Dendritic cell treated with granulocyte-macrophage colony-stimulating factor and Interleukin-4, amounts not matched to agents 40 ng/mL and 50 ng/mL, for 4 days (primary cell): ENCODE measurements around the gene TAS2R38.
"Not testable (repeated sequence)": the region's sequence is repeated elsewhere in the genome, so short reads cannot be mapped to it uniquely, and the experiment has no call there.

ENCODE experiments used
- H3K27ac Mint-ChIP-seq: one replicate; pipeline ENCODE4 v1.8.0; 2022; ENCODE audit warnings: mild to moderate bottlenecking, mixed read lengths
- H3K27me3 Mint-ChIP-seq: one replicate; pipeline ENCODE4 v1.8.0; 2022; ENCODE audit warnings: mild to moderate bottlenecking, mixed read lengths
- H3K36me3 Mint-ChIP-seq: one replicate; pipeline ENCODE4 v1.8.0; 2022; ENCODE audit warnings: low read depth, mixed read lengths
- H3K4me1 Mint-ChIP-seq: one replicate; pipeline ENCODE4 v1.8.0; 2022; ENCODE audit warnings: low read depth, mixed read lengths
- H3K4me3 Mint-ChIP-seq: one replicate; pipeline ENCODE4 v1.8.0; 2022; ENCODE audit warnings: mild to moderate bottlenecking, moderate library complexity, mixed read lengths
- H3K9me3 Mint-ChIP-seq: one replicate; pipeline ENCODE4 v1.8.0; 2022; ENCODE audit warnings: mixed read lengths
- intact Hi-C: fragments of 100-400 bp; cut with micrococcal nuclease; formaldehyde crosslinking; loops from one replicate; pipeline ENCODE4 v1.15.0; 2022

TAS2R38 gene

DNA sequence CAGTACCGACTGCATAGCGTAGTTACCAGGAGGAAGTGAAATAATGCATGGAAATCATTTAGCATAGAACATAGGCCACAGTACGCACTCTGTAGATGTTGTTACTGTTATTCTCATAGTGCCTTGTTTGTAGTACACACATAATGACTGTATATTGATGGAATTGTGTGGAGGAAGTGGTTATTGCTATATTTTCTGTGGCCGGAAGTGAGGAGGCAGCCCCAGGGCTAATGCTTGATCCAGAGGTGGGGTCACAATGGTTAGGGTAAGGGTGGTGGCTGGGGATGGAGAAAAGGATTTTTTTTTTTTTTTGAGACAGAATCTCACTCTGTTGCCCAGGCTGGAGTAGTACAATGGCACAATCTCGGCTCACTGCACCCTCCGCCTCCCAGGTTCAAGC is 17.6 kb upstream of the TAS2R38 start:
- H3K4me1 Mint-ChIP-seq = peaks cover 47% of the 10 kb centered on the region
- H3K4me3 Mint-ChIP-seq = no peak overlapping the region
- H3K27ac Mint-ChIP-seq = no peak overlapping the region
- H3K9me3 Mint-ChIP-seq = no peaks in the 10 kb centered on the region
- intact Hi-C loops = no loop called here
- H3K27me3 Mint-ChIP-seq = no peaks in the 10 kb centered on the region
- no peaks in the 10 kb centered on the region for H3K36me3 Mint-ChIP-seq

DNA sequence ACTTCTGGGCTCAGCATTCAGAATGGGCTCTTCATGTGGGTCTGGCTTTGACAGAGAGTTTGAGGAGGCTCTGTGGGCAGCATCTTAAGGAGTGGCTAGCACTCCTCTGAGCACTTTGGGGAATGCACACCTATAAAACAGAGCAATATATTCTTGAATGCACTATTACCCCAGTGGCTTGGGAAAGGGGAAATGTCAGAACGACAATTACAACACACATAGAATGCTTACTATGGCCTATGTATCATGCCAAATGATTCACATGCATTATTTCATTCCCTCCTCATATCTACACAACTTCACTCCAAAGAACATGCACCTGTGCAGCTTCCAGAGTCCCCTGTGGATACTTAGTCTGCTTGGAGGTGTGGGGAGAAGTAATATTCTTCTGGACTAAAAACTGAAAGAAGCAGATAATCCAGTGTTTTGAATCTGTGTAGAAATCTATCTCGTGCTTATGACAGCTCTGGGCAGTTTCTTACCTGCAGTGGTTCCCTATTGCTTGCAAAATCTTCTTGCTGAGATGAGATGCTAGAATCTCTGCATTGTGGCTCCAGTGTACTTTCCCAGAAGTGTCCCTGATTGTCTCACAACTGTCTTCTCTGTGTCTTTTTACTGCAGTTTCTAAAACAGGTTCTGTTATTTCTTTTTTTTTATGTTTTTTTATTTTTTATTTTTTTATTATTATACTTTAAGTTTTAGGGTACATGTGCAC is 16.6 kb upstream of the TAS2R38 start:
- Mint-ChIP-seq H3K27ac (no peak overlapping the region), H3K36me3 (no peaks in the 10 kb centered on the region), H3K4me1 (peaks cover 47% of the 10 kb centered on the region), H3K4me3 (no peak overlapping the region), H3K9me3 (no peaks in the 10 kb centered on the region), H3K27me3 (no peaks in the 10 kb centered on the region)
- intact Hi-C loops = no loop called here

DNA sequence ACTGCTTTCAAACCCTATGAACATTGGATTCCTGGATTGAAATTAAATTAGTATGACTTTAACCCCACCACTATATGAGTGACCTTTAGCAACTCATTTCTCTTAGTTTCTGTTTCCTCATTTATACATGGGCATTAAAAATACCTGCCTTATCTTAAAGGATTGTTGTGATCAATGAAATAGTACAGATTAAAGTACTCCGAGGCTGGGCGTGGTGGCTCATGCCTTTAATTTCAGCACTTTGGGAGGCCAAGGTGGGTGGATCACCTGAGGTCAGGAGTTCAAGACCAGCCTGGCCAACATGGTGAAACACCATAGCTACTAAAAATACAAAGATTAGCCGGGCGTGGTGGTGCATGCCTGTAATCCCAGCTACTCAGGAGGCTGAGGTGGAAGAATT is 14.2 kb upstream of the TAS2R38 start:
- H3K27ac Mint-ChIP-seq, H3K4me3 Mint-ChIP-seq, H3K36me3 Mint-ChIP-seq, H3K27me3 Mint-ChIP-seq, H3K9me3 Mint-ChIP-seq, intact Hi-C loops: not testable (repeated sequence)
- H3K4me1 Mint-ChIP-seq = peaks cover 46% of the 10 kb centered on the region

DNA sequence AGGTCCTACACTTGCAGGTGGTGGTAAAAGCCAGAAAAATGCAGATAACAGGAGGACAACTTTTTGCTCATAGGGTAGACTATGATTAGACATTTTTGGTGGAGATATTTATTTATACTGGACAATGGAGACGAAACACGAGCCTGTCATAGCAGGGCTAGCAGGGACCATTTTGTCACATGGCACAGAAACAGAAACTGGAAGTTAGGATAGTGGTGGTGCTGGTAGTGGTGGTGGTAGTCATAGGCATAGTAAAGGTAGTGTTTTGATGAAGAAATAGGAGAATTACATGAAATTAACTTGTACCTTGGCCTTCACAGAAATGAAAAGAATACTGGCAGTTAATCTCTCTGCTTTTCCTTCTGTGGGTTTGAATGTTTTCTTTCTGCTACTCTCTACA is 13.3 kb upstream of the TAS2R38 start:
- H3K4me1 Mint-ChIP-seq = peaks cover 37% of the 10 kb centered on the region

DNA sequence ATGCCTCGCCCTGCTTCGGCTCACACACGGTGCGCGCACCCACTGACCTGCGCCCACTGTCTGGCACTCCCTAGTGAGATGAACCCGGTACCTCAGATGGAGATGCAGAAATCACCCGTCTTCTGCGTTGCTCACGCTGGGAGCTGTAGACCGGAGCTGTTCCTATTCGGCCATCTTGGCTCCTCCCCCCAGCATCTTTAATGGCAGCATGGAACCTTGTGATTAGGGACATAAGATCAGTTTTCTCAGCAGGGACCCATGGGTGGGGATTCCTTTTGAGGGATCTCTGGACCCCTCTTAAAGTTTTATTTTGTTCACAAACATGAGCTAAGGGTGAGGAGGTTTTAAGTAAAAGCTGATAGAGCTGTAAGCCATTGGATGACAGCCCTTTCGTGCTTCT is 12.4 kb upstream of the TAS2R38 start:
- H3K27ac Mint-ChIP-seq, intact Hi-C loops, H3K27me3 Mint-ChIP-seq: not testable (repeated sequence)

More for the DNA sequence above, 13.3 kb upstream of the TAS2R38 start:
- no peaks in the 10 kb centered on the region for H3K27me3 Mint-ChIP-seq
- H3K36me3 Mint-ChIP-seq = no peaks in the 10 kb centered on the region
- no peak overlapping the region for H3K4me3 Mint-ChIP-seq
- H3K9me3 Mint-ChIP-seq = no peaks in the 10 kb centered on the region
- no peak overlapping the region for H3K27ac Mint-ChIP-seq
- intact Hi-C loops = no loop called here

DNA sequence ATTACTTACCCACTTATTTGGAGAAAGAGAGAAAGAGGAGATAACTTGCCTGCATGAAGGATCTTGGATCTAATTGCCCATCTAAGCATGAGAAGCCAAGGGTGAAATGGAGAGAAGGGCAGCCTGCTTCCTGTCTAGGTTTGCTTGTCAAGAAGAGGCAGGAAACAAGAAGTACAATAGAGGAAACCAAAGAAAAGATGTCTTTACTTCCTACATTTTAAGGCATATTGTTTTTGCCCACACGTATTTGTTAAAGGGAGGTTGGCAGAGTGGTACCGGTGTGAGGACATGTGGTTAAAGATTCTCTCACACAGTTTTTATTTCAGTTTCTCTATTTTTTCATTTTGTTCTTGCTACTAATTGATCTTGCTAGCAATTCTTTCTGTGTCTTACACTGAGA is 6.0 kb upstream of the TAS2R38 start:
- Mint-ChIP-seq H3K4me1 (peaks cover 16% of the 10 kb centered on the region), H3K27me3 (no peaks in the 10 kb centered on the region), H3K4me3 (no peak overlapping the region), H3K27ac (no peak overlapping the region), H3K9me3 (no peaks in the 10 kb centered on the region), H3K36me3 (no peaks in the 10 kb centered on the region)
- intact Hi-C loops = loop anchor here (10.0 kb wide), 3 partner anchors 125 to 325 kb away; no protein-coding TSS in a partner anchor

More for the DNA sequence above, 12.4 kb upstream of the TAS2R38 start:
- peaks cover 29% of the 10 kb centered on the region for H3K4me1 Mint-ChIP-seq
- H3K4me3 Mint-ChIP-seq, H3K36me3 Mint-ChIP-seq, H3K9me3 Mint-ChIP-seq: not testable (repeated sequence)

DNA sequence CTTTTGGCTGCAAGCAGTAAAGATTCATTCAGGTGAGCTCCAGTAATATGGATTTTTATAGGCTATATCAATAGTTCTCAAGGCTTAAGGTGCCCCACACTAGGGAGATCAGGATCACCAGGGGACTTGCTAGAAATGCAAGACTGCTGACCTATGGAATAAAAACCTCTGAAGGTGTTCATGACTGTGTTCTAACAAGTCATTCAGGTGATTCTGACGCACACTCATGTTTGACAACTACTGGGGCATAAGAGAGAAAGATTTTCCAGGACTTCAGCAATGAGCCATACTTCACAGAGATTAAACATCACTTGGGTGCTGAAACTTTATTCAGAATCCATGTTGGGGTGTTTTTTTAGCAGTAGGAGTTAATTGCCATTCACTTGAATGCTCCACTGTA is 4.8 kb upstream of the TAS2R38 start:
- H3K36me3 Mint-ChIP-seq = no peaks in the 10 kb centered on the region
- H3K4me3 Mint-ChIP-seq = no peak overlapping the region
- no peaks in the 10 kb centered on the region for H3K9me3 Mint-ChIP-seq
- peaks cover 16% of the 10 kb centered on the region for H3K4me1 Mint-ChIP-seq
- no peaks in the 10 kb centered on the region for H3K27me3 Mint-ChIP-seq
- intact Hi-C loops = loop anchor here (10.0 kb wide), 3 partner anchors 126 to 326 kb away; no protein-coding TSS in a partner anchor
- H3K27ac Mint-ChIP-seq = no peak overlapping the region

DNA sequence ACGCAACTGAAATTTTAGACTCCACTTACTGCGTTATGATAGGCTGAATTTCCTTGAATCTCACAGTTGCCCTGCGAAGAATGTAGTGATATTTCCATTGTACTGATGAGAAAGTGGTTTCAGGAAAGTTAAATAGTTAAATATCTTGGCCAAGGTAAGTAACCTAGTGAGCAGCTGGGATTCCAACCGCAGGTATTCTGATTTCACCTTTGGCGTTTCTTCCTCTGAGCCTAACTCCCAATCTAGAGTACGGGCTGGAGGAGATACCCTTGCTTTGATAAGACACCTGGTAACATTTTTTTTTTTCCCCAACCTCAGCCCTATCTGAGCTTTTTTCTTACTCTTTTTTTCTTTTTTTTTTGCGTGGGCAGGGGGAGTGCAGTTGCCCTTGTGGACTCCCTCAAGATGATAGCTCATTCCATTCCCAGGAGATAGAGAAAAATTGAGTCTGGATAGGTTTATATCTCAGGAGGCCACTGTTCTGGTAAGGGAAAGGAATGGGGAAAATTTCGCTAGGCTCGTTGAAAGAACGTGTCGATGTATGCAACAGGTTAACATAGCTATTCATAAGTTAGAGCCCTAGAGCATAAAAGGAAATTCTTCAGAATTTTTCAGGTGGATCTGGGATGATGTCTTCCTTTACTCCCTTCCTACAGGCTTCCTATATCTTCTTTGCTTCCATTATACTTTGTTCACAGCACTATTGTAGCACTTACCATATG is 3.1 kb upstream of the TAS2R38 start:
- H3K36me3 Mint-ChIP-seq = no peaks in the 10 kb centered on the region
- intact Hi-C loops = loop anchor here (1.0 to 10.0 kb wide), 4 partner anchors 128 to 328 kb away; no protein-coding TSS in a partner anchor
- H3K27ac Mint-ChIP-seq = peak overlapping the region; percentile 80
- H3K4me1 Mint-ChIP-seq = peaks cover 16% of the 10 kb centered on the region
- H3K27me3 Mint-ChIP-seq = no peaks in the 10 kb centered on the region
- H3K9me3 Mint-ChIP-seq = no peaks in the 10 kb centered on the region
- H3K4me3 Mint-ChIP-seq = no peak overlapping the region

DNA sequence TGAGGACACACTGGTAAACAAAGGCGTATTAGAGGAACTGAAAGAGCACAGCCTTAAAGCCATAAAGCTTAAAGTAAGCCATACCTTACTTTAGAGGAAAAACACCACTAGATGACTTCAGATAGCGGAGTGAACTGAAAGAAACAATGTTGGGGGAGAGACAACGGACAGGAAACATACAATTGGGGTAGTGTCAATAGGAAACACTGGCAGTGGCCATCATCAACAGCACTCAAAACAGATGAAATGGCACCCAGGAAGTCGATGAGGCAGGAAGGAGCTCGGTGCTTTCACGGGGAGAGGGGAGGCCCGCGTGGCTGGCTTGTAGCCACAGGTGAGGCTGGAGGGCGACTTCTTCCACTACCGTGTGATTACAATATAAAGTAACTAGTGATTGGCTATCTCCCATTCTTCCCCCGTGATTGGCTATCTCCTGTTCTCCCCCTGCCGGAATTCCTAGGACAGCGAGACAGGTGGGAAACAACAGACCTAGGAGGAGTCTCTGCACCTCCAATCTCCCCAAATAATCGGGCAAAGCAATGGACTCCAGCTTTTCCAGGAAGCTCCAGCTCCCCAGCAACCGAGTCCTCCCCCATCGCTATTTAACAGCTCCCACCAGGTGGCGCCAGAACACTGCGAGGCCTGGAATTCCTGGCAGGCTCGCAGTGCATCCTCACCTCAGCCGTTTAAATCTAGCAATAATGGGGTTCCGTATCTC is 2.4 kb upstream of the TAS2R38 start:
- H3K4me1 Mint-ChIP-seq = peaks cover 16% of the 10 kb centered on the region
- H3K27me3 Mint-ChIP-seq = no peaks in the 10 kb centered on the region
- peak overlapping the region; percentile 80 for H3K27ac Mint-ChIP-seq
- no peaks in the 10 kb centered on the region for H3K9me3 Mint-ChIP-seq
- intact Hi-C loops = loop anchor here (1.0 to 10.0 kb wide), 4 partner anchors 129 to 329 kb away; no protein-coding TSS in a partner anchor
- H3K4me3 Mint-ChIP-seq = peak overlapping the region; percentile 76
- H3K36me3 Mint-ChIP-seq = no peaks in the 10 kb centered on the region

DNA sequence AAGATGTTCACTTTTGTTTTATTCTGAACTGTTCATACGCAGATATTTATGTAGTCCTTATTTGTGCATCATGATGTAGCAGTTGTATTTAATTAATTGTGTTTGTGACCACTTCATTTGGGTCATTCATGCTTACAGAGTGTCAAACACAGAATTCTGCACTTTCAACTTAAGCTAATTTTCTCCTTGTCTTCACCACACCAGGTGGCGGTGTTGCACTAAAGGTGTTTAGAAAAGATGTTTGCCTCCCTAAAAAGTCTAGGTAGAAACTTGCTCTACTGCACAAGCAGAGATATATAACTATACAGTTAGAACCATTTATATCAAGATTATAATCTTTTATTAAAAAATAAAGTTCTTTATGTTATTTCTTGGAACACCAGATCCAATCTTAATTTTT is 1.3 kb upstream of the TAS2R38 start:
- no peak overlapping the region for H3K27ac Mint-ChIP-seq
- H3K9me3 Mint-ChIP-seq = no peaks in the 10 kb centered on the region
- intact Hi-C loops = loop anchor here (10.0 kb wide), 3 partner anchors 130 to 330 kb away; no protein-coding TSS in a partner anchor
- no peaks in the 10 kb centered on the region for H3K27me3 Mint-ChIP-seq
- peaks cover 16% of the 10 kb centered on the region for H3K4me1 Mint-ChIP-seq
- no peaks in the 10 kb centered on the region for H3K36me3 Mint-ChIP-seq
- H3K4me3 Mint-ChIP-seq = no peak overlapping the region

DNA sequence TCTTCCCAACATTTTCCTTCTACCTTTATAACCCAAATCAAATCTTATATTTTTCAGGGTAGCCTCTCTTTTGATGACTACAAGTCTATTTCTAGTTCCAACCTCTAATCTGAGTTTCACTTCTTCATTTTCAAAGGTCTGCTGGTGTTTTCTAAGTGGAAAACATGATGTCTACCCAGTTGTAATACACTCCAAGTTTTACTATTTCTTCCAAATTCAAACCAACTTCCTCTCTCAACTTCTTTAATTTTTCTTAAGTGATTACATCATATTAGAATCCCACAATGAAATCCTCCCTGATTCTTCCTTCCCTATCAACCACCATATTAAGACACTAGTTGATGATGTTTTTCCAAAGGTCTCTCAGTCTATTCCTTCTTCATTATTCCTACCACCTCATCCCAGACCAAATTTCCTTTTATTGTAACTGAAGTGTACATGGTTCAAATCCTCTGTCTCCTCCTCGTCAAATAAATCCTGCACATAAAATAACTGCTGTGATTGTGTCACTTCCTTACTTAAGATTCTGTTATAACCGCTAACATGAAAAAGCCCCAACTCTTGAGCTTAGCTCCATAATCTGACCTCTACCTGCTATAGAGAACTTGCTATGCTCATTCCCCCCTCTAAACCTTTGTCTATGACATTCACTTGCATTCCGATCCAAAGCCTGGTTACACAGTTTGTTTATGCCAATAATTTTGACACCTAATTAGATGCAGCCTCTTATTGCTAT is 12.7 kb downstream of the TAS2R38 start:
- intact Hi-C loops = loop anchor here (1.0 kb wide), 1 partner anchor 16 kb away; no protein-coding TSS in a partner anchor
- H3K4me3 Mint-ChIP-seq = peak overlapping the region; percentile 2
- no peaks in the 10 kb centered on the region for H3K36me3 Mint-ChIP-seq
- peak overlapping the region; percentile 75 for H3K27ac Mint-ChIP-seq
- peaks cover 26% of the 10 kb centered on the region for H3K9me3 Mint-ChIP-seq
- H3K4me1 Mint-ChIP-seq = peaks cover 19% of the 10 kb centered on the region
- H3K27me3 Mint-ChIP-seq = no peaks in the 10 kb centered on the region

DNA sequence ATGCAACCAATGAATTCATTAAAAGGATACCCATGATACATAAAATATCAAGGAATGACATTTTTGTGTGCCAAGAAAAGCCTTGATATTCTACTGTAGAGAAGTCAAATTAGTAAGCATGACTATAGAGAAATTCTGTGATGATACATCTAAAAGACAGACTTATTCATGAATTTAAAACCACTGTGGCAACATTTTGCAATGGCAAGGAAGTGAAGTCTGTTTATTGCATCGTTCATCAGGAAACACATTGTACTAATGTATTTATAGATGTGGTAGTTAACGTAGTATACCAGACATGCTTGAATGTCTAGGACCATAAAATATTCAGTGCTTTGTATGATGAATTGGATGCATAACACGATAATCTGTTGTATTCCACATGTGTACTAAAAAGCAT is 17.5 kb downstream of the TAS2R38 start:
- no peak overlapping the region for H3K27ac Mint-ChIP-seq
- H3K27me3 Mint-ChIP-seq = no peaks in the 10 kb centered on the region
- H3K36me3 Mint-ChIP-seq = no peaks in the 10 kb centered on the region
- H3K4me1 Mint-ChIP-seq = peaks cover 40% of the 10 kb centered on the region
- intact Hi-C loops = loop anchor here (10.0 kb wide), 1 partner anchor 301 kb away; no protein-coding TSS in a partner anchor
- peaks cover 9% of the 10 kb centered on the region for H3K9me3 Mint-ChIP-seq
- H3K4me3 Mint-ChIP-seq = no peak overlapping the region

DNA sequence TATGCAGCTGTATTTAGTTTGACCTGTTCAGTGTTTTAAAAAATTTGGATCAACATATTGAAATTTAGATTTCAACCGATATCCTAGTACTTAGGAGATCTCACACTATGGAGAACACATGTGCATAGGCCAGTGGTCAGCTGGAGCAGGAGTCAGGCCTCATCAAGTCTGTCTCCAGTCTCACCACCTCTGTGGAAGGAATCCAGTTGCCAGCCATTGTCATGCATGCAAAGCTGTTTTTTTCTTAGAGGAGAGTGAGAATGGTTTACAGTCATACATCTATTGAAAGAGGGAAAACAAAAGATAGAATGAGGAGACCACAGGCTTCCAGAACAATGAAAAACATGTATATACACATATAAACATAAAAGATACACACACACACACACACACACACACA is 19.2 kb downstream of the TAS2R38 start:
- peaks cover 9% of the 10 kb centered on the region for H3K9me3 Mint-ChIP-seq
- H3K27me3 Mint-ChIP-seq = no peaks in the 10 kb centered on the region
- intact Hi-C loops = loop anchor here (10.0 kb wide), 1 partner anchor 300 kb away; no protein-coding TSS in a partner anchor
- no peaks in the 10 kb centered on the region for H3K36me3 Mint-ChIP-seq
- H3K4me1 Mint-ChIP-seq = peaks cover 43% of the 10 kb centered on the region
- no peak overlapping the region for H3K4me3 Mint-ChIP-seq
- H3K27ac Mint-ChIP-seq = no peak overlapping the region
